K562 (cell line): Measurements from ENCODE around the gene NT5C. TPM values are rescaled to one million over a fixed set of nuclear protein-coding genes. Genes with fewer than 3 reads are reported as not detected.
A peak's percentile ranks its signal among the peaks of the same experiment; 100 is the strongest.

Experiments
- ETV6 ChIP-seq, 3 experiments: fragments of 150-350 bp in 1 of 3; sonication (generic) in 1 of 3; formaldehyde crosslinking in 1 of 3; IDR thresholded peaks; 2 replicates each; pipeline versions ENCODE4 v1.6.1 to v1.8.0; 2014 to 2022; ENCODE audit warnings: borderline replicate concordance in 2 of 3, low read depth in 2 of 3, antibody characterized with exemption in 1 of 3, low read length in 1 of 3, mild to moderate bottlenecking in 1 of 3, missing genetic modification reagents in 1 of 3
- HLTF ChIP-seq: fragments of 450-650 bp; IDR thresholded peaks from 2 replicates; pipeline ENCODE4 v1.6.1; 2016
- MTA1 ChIP-seq: fragments of 450-650 bp; IDR thresholded peaks from 2 replicates; pipeline ENCODE4 v1.6.1; 2017; ENCODE audit warnings: borderline replicate concordance
- NFE2 ChIP-seq: IDR thresholded peaks from 2 replicates; pipeline ENCODE4 v1.6.1; 2014; ENCODE audit warnings: antibody characterized with exemption, low read depth
- POLR2G ChIP-seq: fragments of 200-400 bp; formaldehyde crosslinking; IDR thresholded peaks from 2 replicates; pipeline ENCODE4 v1.6.1; 2017; ENCODE audit warnings: low read depth, mild to moderate bottlenecking, antibody characterized with exemption, low read length, moderate library complexity
- SAFB ChIP-seq: fragments of 200-400 bp; formaldehyde crosslinking; IDR thresholded peaks from 2 replicates; pipeline ENCODE4 v1.6.1; 2017; ENCODE audit warnings: low read depth, low read length, borderline replicate concordance
- TCF7L2 ChIP-seq: fragments of 150-350 bp; IDR thresholded peaks from 2 replicates; pipeline ENCODE4 v1.6.1; 2016; ENCODE audit warnings: low read depth, mild to moderate bottlenecking, low read length, moderate library complexity
- ZHX1 ChIP-seq: fragments of 150-350 bp; conservative IDR thresholded peaks from 2 replicates; pipeline ENCODE4 v1.6.1; 2014; ENCODE audit warnings: low read length
- polyA plus RNA-seq, 8 experiments: library from polyadenylated mRNA; depleted of rRNA in 4 of 8; stranded (reverse) in 5 of 8; unstranded in 3 of 8; fragments of >200 nt; fragmentation: Nextera tagmentation in 2 of 8; fragmentation: Illumina TruSeq in 1 of 8; extraction: Ambion mirVana in 2 of 8; extraction: Trizol in 1 of 8; gene quantifications; 2 replicates each; pipeline versions ENCODE4 v1.2.1 to v1.2.3, GENCODE V29; 2011 to 2014; ENCODE audit warnings: inconsistent platforms in 1 of 8, missing spikeins in 1 of 8
- total RNA-seq, 7 experiments: library from RNA; depleted of rRNA in 6 of 7; stranded (reverse); fragments of >200 nt in 6 of 7; fragmentation: Illumina TruSeq in 2 of 7; extraction: Trizol in 2 of 7; gene quantifications; 2 replicates each; pipeline versions ENCODE4 v1.2.1 to v1.2.3, GENCODE V29; 2011 to 2021; ENCODE audit warnings: low replicate concordance in 1 of 7
- TF ChIP-seq, protein P1 (sequence below), 3 experiments: fragments of 200-800 bp in 1 of 3; fragments of 250-450 bp in 1 of 3; fragments of 450-650 bp in 1 of 3; sonication (Bioruptor Pico) in 1 of 3; sonication (Bioruptor generic) in 1 of 3; formaldehyde crosslinking in 1 of 3; IDR thresholded peaks; 2 replicates each; pipeline versions ENCODE4 v1.6.1 to v1.8.0; 2016 to 2022; ENCODE audit warnings: mild to moderate bottlenecking in 2 of 3, missing genetic modification characterization in 2 of 3, missing compliant biosample characterization in 1 of 3, moderate library complexity in 1 of 3
- TF ChIP-seq, protein P2 (sequence below), 2 experiments: fragments of 450-650 bp; IDR thresholded peaks; 2 replicates each; pipeline ENCODE4 v1.6.1; 2018; ENCODE audit warnings: mild to moderate bottlenecking in 2 of 2, low read depth in 1 of 2; ENCODE audit not compliant: partially characterized antibody in 2 of 2

Gene NT5C
- total and polyA plus RNA-seq, 9 of the 15 experiments (the other 6 are each of a cell fraction or from before 2014, with no cell fraction given), result 2.9 to 205 (median 45.0) TPM

DNA sequence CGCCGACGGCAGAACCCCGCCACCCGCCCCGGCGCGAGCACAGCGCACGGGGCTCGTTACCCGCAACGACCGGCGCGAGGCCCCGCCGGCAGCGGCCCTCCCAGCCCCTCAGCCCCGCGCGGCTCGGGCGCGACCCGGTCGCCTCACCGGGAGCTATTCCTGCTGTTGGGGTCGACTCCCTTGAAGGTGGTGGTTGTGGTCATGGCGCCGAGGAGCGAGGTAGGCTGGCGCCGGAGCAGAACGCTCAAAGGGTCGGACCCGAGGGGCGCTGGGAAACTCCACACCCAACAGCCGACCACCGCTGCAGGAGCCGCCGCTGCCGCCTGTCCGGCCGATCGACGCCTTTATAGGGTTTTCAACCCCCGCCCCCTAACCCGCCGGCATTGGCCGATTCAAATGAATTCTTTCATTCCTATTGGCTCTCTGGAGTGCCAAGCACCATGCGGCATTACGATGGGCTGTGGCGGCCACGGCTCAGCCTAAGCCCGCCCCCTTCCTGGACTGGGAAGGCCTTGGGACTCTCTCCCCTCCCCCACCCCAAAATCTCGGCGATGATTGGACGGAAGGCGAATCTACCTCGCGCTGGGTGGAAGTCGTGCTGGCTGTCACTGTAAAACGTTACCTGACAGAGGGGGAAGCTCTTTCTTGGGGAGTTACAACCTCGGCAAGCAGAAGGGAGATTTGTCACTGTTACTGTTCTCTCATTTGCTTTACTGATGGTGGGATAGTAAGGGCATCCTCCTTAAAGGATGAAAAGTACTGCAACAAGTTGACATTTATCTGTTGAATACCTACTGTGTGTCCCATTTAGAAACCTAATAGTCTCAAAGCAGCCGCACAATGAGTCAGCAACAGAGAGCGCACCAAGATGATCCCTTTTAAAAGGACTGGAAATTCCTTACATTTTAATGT lies 22.9 kb upstream of the NT5C start, which contains the start of gene JPT1 (continued):
- TF ChIP-seq, protein P1, sequence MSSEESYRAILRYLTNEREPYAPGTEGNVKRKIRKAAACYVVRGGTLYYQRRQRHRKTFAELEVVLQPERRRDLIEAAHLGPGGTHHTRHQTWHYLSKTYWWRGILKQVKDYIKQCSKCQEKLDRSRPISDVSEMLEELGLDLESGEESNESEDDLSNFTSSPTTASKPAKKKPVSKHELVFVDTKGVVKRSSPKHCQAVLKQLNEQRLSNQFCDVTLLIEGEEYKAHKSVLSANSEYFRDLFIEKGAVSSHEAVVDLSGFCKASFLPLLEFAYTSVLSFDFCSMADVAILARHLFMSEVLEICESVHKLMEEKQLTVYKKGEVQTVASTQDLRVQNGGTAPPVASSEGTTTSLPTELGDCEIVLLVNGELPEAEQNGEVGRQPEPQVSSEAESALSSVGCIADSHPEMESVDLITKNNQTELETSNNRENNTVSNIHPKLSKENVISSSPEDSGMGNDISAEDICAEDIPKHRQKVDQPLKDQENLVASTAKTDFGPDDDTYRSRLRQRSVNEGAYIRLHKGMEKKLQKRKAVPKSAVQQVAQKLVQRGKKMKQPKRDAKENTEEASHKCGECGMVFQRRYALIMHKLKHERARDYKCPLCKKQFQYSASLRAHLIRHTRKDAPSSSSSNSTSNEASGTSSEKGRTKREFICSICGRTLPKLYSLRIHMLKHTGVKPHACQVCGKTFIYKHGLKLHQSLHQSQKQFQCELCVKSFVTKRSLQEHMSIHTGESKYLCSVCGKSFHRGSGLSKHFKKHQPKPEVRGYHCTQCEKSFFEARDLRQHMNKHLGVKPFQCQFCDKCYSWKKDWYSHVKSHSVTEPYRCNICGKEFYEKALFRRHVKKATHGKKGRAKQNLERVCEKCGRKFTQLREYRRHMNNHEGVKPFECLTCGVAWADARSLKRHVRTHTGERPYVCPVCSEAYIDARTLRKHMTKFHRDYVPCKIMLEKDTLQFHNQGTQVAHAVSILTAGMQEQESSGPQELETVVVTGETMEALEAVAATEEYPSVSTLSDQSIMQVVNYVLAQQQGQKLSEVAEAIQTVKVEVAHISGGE (CRISPR knock-in tag; IDR thresholded peaks at IDR 0.05), result peak in 1 of 3 experiments; percentile 83; a peak in 2 of 6 replicates
- TF ChIP-seq POLR2G, result peak; percentile 100
- TF ChIP-seq ZHX1, result peak; percentile 79; the same call in 1 of the 2 replicates
- no peak for TF ChIP-seq ETV6 (IDR thresholded peaks at IDR 0.05; ENCODE audit: borderline replicate concordance in 1 of 2, low read depth in 2 of 2, low read length in 1 of 2)
- TF ChIP-seq ETV6 (CRISPR knock-in tag; IDR thresholded peaks at IDR 0.05; ENCODE audit: borderline replicate concordance), result peak; percentile 87; the same call in 1 of the 2 replicates
- TF ChIP-seq TCF7L2, result peak; percentile 40; the same call in 1 of the 2 replicates
- TF ChIP-seq NFE2, result peak; percentile 92
- TF ChIP-seq SAFB, result no peak
- TF ChIP-seq HLTF, result no peak
- TF ChIP-seq, protein P2, sequence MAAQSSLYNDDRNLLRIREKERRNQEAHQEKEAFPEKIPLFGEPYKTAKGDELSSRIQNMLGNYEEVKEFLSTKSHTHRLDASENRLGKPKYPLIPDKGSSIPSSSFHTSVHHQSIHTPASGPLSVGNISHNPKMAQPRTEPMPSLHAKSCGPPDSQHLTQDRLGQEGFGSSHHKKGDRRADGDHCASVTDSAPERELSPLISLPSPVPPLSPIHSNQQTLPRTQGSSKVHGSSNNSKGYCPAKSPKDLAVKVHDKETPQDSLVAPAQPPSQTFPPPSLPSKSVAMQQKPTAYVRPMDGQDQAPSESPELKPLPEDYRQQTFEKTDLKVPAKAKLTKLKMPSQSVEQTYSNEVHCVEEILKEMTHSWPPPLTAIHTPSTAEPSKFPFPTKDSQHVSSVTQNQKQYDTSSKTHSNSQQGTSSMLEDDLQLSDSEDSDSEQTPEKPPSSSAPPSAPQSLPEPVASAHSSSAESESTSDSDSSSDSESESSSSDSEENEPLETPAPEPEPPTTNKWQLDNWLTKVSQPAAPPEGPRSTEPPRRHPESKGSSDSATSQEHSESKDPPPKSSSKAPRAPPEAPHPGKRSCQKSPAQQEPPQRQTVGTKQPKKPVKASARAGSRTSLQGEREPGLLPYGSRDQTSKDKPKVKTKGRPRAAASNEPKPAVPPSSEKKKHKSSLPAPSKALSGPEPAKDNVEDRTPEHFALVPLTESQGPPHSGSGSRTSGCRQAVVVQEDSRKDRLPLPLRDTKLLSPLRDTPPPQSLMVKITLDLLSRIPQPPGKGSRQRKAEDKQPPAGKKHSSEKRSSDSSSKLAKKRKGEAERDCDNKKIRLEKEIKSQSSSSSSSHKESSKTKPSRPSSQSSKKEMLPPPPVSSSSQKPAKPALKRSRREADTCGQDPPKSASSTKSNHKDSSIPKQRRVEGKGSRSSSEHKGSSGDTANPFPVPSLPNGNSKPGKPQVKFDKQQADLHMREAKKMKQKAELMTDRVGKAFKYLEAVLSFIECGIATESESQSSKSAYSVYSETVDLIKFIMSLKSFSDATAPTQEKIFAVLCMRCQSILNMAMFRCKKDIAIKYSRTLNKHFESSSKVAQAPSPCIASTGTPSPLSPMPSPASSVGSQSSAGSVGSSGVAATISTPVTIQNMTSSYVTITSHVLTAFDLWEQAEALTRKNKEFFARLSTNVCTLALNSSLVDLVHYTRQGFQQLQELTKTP (IDR thresholded peaks at IDR 0.05; ENCODE audit: low read depth in 1 of 2, partially characterized antibody in 2 of 2), result peak in 1 of 2 experiments; percentile 43
- TF ChIP-seq MTA1, result 0 out of 2 replicates have a peak, but pooled peaks have one; percentile 15
